Amygdala (tissue), 56 donors: Measurements from ENCODE around the gene NKX3-2.

Experiments
- DNase-seq, 56 donors: peaks; one replicate each; lab custom pipeline; 2025; lab: John Stamatoyannopoulos, UW

NKX3-2 gene

DNA sequence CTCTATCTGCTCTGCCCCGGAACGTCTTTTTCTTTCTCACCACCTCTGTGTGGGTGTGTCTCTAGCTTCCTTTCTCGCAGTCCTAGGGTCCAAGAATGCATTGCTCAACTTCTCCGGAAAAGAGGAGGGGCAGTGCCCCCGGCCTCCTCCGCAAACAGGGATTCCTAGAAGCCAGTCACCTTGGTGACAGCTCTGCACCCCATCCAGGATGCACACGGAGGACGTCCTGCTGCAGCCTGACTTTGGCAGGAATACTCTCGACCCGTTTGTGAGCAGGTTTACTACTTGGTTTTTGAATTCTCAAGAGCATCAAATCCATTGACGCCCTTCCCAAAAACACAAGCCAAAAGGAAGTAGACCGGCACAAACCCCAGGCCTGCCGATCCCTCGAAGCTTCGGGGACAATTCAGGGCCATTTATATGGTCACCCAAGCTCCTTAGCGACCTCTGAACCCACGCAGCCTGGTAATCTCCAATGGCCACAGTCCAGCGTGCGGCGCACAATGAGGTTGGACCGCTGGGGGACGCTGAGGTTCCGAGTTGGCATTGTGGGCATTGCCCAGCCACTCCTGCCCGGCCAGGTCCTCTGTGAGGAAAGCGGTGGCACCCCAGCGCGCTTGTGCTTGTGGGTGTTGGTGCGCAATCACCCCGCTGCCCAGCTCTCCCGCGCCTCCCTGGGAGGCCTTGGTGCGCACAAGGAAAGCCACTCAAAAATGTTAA, 9.8 kb downstream of the NKX3-2 start:
- no peak for DNase-seq

DNA sequence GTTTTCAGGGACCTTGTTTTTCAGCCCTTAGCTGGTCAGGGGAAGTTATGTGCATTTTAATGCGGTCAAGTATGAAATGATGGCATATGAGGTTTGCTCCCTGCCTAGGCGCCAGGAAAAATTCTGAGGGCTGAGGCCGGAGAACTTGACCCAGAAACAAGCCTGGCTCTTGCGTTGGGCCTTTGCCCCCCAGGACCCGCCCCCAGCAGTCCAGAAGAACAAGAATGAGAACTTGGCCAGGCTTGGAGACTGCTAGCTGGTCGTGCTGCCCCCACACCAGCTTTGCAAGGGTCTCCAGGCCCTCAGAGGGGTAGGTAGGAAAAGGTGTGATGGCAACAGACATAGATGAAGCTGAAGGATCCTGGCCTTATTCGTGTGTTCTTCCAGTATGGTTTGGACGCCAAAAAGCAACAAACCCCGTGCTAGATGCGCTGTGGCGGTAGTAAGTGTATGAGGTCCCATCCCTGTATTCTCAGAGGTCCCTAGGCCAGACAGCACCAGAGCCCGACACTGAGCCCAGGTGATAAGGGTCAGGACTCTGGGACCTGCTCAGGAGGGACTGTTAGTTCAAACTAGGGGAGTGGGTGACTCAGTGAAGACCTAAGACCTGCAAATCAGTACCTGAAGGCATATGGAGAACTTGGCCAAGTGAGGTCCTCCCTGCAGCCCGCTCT, 10.5 kb downstream of the NKX3-2 start:
- no peak for DNase-seq

DNA sequence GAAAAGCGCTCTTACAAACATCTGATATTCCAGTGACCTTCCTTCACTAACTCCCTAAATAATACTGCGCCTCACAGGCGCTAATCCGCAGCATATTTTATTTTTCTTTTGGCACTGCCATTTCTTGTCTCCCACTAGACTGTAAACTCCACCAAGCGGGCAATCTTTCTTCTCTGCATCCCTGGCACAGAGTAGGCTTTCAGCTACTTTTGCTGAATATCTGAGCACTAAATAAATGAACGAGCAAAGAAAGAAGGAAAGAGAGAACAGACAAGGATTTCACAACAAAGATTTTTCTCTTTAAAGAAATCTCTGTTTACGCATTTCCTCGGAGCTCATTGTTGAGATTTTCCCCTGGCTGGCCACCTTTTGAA, 12.7 kb downstream of the NKX3-2 start:
- DNase-seq = no peak

GRCh38 chr4:13530823-13531624, 13.3 kb downstream of the NKX3-2 start:
- DNase-seq = no peak

DNA sequence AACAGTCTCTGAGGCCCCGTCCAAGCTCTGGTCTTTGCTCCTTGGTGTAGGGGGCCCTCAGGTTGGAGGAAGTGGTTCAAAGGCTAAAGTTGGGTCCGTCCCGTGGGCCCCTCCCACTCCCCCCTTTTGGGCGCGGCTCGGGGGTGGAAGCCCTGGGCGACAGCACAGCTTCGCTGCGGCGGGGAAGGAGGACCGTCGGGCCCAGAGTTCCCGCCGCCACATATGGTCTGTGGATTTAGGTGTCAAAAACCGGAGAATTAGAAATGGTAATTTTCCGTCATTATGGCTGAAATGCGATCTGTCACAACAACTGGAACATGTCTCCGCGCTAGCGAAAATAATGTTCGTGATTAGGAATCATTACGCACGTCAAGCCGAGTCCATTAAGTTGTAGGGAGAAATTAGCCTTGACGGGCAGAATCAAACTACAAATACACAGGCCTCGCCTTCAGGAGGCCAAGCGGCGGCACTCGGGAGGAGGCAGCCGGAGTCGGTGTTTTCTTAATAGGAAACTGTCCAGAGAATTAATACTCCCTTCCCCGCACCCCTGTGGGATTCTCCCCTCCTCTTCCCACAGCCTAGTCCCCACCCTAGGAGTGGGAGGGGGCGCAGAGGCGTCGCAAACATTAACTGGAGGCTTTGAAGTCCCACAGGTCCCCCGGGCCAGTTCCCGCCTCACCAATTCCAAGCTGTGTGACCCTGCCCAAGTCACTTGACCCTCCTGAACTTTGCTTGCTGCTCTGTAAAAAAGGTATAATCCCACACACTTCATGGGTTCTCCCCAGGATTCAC, 15.0 kb downstream of the NKX3-2 start:
- DNase-seq = no peak

DNA sequence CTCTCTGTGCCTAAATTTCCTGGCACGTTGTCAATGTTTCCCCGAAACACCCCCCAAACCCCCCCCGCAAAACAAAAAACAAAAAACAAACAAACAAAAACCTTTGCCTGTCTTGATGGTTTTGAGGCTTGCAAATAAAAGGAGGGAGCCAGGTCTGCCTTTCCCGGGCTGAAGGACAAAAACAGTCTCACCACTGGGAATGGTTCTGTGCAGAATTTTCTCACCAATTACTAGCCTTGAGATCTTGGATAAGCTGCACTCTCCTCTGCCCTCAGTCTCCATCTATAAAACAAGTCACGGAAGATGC, 15.5 kb downstream of the NKX3-2 start:
- DNase-seq = no peak

DNA sequence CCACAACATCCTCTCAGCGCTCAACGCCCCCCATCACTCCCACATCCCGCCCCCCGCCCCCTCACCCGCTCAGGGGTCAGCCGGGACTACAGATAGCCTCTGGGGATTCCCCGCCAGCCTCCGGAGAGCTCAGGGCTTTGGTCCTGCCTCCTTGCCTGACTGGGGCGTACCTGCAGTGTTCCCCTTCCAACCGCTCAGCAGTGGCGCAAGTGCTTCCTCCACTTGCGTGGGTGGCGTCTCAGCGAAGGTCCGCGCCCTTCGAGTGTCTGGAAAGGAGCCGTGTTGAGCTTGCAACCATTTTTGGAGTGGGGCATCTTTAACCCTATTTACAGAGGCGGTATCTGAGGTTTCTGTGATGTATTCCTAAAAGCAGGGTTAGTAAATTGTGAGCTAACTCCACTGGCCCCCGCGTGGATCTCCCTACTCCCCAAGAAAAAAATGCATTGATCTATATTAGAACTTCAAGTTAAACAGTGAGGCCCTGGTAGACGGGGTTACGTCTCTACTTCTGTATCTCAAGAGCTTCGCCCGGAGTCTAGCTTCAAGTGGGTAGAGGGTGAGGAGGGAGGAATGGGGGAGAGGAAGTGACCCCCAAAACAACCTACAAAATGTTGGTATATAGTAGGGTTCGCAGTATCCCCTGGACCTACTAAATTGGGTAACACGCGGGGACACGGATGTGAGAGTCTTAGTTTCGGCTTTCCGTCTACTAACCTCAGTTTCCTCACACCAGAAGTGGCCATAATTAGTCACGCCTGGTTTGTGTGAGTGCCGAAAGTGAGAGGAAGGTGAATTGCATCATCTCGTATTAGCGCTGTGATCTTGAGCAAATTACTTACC, 16.1 kb downstream of the NKX3-2 start:
- no peak for DNase-seq

GRCh38 chr4:13527192-13527980, 16.9 kb downstream of the NKX3-2 start:
- no peak for DNase-seq

DNA sequence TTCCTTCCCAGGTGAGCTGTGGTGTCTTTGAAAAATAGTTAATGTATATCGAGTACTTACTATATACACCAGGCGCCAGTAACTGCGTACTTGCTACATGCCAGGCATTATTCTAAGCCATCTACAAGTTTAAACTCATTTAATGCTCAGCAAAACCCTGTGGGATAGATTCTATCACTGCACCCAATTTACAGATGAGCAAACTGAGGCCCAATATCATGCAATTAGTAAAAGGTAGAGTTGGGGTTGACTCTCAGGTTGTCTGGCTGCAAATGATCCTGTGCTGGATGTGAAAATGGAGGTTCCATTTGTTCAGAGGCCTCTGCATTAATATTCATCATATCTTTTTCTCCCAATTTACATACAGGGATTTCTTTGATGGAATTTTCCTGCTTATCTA, 17.6 kb downstream of the NKX3-2 start:
- DNase-seq = no peak

DNA sequence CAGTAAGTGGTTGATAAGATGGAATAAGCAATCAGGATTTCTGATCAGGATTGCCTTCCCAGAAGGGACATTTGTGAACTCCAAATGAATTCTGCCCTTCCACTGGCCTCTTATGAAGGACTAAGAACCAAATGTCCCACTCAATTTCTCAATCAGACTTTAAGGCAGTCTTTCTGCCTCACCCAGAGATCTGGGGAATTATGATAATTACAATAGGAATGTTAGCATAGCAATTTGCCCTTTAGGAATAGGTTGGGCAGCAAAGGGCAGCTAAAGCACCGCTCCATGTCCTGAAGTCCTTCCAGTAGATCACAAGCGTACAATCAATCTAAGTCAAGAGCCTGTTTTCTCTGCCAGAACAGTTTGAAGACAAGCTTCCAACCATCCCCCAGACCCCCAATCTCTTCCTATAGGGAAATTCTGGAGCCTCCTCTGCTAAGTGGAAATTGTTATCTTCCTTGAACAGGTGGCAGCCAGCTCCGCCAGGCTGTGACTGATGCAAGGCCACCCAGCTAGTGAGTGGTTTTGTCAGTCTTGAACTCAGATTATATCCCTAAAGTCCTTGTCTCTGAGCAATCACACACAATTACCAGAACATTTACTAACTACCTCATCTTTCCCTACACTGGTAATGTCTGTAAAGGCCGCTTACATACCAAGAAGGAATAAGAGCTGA, 18.6 kb downstream of the NKX3-2 start:
- no peak for DNase-seq

GRCh38 chr4:13524504-13525243, 19.6 kb downstream of the NKX3-2 start:
- DNase-seq = no peak

- DNase-seq = no peak
These were observed 20.5 kb downstream of the NKX3-2 start for GRCh38 chr4:13523591-13524503.

- DNase-seq = no peak
These were observed 21.2 kb downstream of the NKX3-2 start for GRCh38 chr4:13523105-13523477.

DNA sequence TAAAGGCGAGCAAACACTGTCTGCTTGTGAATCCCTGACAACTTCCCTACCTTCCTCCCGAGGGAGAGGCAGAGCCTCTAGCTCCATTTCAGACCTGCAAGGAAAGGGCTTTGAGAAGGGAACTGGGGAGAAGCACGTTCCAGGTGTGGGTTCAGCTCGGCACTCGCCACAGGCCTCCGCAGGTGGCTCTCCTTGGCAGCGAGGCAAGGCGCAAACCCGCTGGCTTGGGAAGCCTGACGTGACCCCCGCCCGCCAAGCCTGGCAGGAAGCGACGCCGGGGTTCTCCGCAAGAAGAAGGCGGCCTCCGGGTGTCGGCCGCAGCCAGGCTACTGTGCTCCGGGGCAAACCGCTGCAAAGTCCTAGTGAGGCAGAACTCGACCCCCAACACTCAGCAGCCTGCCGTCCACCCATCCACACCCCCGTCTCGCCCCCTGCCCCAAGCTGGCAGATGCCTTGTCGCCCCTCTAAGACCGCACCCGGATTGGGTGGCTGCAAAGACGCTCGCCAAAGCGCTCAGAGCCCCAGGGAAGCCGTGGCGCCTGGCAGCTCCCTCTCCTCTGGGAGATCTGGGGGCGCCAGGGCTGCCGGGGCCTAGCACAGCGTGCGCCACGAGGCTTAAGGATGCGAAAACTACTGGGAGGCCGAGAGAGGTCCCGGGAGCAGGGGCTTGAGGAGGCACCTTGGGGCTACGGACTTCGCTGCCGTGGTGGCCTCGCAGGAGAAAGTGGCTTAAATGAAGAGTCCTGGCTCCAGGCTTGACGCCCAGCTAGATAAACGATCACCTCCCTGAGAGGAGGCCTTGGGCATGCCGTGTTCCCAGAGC, 21.8 kb downstream of the NKX3-2 start:
- DNase-seq = no peak

DNA sequence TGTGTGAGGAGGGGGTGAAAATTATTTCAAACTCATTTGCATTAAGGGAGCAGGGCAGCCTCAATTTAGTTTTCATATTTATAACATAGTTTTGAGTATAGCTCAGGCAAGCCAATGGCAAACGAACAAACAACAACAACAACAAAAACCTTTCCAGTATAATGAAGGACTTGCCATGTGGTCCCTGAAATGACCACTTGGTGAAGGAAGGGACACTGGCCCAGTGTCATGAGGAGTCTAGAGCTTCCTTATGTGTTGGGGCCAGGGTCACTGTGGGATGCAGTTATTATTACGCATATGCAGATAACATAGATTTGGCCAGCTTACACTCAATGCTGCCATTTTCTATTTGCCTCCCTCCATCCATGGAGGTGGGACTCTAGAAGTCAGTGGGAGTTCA, 23.3 kb downstream of the NKX3-2 start:
- DNase-seq = no peak

DNA sequence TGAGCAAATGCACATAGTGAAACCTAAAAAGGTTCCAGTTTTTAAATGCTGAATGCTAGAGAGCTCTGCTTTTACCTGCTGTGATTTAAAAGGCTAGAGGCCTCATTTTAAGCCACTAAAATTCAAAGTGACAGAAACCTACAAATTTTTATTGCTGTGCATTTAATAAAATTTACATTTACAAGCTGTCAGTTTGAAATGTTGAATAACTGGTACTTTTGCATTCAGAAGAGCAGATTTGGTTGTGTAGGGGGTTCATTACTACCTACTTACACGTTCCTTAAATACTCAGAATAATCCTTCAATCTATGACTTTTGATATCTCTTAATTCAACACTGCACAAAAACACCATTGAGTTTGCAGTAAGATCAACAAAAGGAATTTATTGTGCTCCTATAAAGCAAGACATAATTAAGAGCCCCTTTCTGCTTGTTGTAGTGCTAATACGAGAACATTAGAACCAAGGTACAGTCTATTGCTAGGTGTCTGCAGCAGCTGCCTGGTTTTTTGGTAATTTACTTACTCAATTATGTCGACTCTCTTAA, 27.9 kb downstream of the NKX3-2 start:
- DNase-seq = no peak
